Lower lobe of right lung (tissue), 2 donors: ENCODE data around the gene FHIT. TPM values are rescaled to one million over a fixed set of nuclear protein-coding genes. Genes with fewer than 3 reads are reported as not detected.

Source experiments
- ATAC-seq, 2 donors: fragments of 200-7000 bp; cut with Tn5 transposase; one replicate each; pipeline ENCODE4 v1.9.1; 2020 to 2022; ENCODE audit warnings: mild to moderate bottlenecking in 2 of 2, moderate library complexity in 2 of 2
- DNase-seq: peaks from one replicate; pipeline ENCODE4 v3.0.0-alpha.2; 2020
- H3K27ac ChIP-seq: fragments of 200-600 bp; one replicate; pipeline ENCODE4 v1.8.0; 2022
- H3K27me3 ChIP-seq: fragments of 200-600 bp; one replicate; pipeline ENCODE4 v1.8.0; 2022; ENCODE audit warnings: low read depth
- H3K36me3 ChIP-seq: fragments of 200-600 bp; one replicate; pipeline ENCODE4 v1.8.0; 2022; ENCODE audit warnings: mild to moderate bottlenecking
- H3K4me1 ChIP-seq: fragments of 200-600 bp; one replicate; pipeline ENCODE4 v1.8.0; 2022
- H3K4me3 ChIP-seq: fragments of 200-600 bp; one replicate; pipeline ENCODE4 v1.8.0; 2022; ENCODE audit warnings: mild to moderate bottlenecking
- H3K9me3 ChIP-seq: fragments of 200-600 bp; one replicate; pipeline ENCODE4 v1.8.0; 2022
- intact Hi-C: fragments of 100-400 bp; cut with DNase I; formaldehyde crosslinking; loops from one replicate; pipeline ENCODE4 v1.11.0; 2022
- total RNA-seq: library from RNA; stranded (reverse); fragmentation: NEBNext Ultra II Directional; extraction: Animal tissue kit (Norgen Biotek cat#: 25700); gene quantifications from one replicate; pipeline ENCODE4 v1.2.1, GENCODE V29; 2021
- TF ChIP-seq, protein P1 (sequence below): fragments of 200-600 bp; IDR thresholded peaks from one replicate; pipeline ENCODE4 v1.8.0; 2022; ENCODE audit warnings: antibody characterized with exemption, mild to moderate bottlenecking
- donor health status: DM: no; HTN: yes; CAD: no; lungs with severe emphysema.

FHIT gene
- total RNA-seq, 1 donor from 2014 or later, result 10.3 TPM

DNA sequence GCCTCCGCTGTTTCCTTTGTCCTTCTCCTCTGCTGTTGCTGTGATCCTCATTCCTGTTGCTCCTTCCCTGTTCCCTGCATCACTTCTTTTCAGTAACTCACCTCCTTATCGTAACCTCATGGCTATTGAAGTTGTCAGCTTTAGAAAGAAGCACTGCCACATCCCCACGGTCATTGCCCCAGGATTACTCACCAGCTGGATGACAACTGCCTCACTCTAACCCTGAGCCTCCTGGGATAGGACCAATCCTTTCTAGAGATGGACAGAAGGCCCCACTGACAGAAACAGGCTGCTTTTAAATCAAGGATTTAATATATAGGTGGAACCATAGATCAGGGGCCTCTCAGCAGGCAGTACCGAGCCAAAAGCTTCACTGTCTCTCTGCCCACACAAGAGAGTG lies 4.1 kb downstream of the FHIT start:
- Histone ChIP-seq H3K4me3 (no peak overlapping the region), H3K4me1 (peaks cover 14% of the 10 kb centered on the region), H3K36me3 (no peaks in the 10 kb centered on the region), H3K27ac (no peak overlapping the region), H3K27me3 (no peaks in the 10 kb centered on the region), H3K9me3 (no peaks in the 10 kb centered on the region)
- ATAC-seq, result no peak
- intact Hi-C loops, result no loop called here
- no peak for DNase-seq
- TF ChIP-seq, protein P1, sequence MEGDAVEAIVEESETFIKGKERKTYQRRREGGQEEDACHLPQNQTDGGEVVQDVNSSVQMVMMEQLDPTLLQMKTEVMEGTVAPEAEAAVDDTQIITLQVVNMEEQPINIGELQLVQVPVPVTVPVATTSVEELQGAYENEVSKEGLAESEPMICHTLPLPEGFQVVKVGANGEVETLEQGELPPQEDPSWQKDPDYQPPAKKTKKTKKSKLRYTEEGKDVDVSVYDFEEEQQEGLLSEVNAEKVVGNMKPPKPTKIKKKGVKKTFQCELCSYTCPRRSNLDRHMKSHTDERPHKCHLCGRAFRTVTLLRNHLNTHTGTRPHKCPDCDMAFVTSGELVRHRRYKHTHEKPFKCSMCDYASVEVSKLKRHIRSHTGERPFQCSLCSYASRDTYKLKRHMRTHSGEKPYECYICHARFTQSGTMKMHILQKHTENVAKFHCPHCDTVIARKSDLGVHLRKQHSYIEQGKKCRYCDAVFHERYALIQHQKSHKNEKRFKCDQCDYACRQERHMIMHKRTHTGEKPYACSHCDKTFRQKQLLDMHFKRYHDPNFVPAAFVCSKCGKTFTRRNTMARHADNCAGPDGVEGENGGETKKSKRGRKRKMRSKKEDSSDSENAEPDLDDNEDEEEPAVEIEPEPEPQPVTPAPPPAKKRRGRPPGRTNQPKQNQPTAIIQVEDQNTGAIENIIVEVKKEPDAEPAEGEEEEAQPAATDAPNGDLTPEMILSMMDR, result no peak

- H3K4me3 ChIP-seq, result no peak overlapping the region
- intact Hi-C loops, result no loop called here
- no peak for DNase-seq
- TF ChIP-seq, protein P1, result no peak
- H3K9me3 ChIP-seq, result no peaks in the 10 kb centered on the region
- no peak overlapping the region for H3K27ac ChIP-seq
- no peak for ATAC-seq
- peaks cover 8% of the 10 kb centered on the region for H3K4me1 ChIP-seq
- H3K36me3 ChIP-seq, result no peaks in the 10 kb centered on the region
- H3K27me3 ChIP-seq, result no peaks in the 10 kb centered on the region
Observed at GRCh38 chr3:61239871-61240270, 11.4 kb downstream of the FHIT start.

GRCh38 chr3:61237858-61238257 lies 13.4 kb downstream of the FHIT start:
- intact Hi-C loops, result no loop called here
- H3K9me3 ChIP-seq, result no peaks in the 10 kb centered on the region
- no peaks in the 10 kb centered on the region for H3K36me3 ChIP-seq
- TF ChIP-seq, protein P1, result no peak
- ATAC-seq (no peak), DNase-seq (no peak)
- no peak overlapping the region for H3K4me3 ChIP-seq
- H3K27ac ChIP-seq, result no peak overlapping the region
- H3K4me1 ChIP-seq, result peaks cover 8% of the 10 kb centered on the region
- no peaks in the 10 kb centered on the region for H3K27me3 ChIP-seq

- TF ChIP-seq, protein P1, result no peak
- H3K27me3 ChIP-seq, result no peaks in the 10 kb centered on the region
Observed at GRCh38 chr3:61236556-61236955, 14.7 kb downstream of the FHIT start.

DNA sequence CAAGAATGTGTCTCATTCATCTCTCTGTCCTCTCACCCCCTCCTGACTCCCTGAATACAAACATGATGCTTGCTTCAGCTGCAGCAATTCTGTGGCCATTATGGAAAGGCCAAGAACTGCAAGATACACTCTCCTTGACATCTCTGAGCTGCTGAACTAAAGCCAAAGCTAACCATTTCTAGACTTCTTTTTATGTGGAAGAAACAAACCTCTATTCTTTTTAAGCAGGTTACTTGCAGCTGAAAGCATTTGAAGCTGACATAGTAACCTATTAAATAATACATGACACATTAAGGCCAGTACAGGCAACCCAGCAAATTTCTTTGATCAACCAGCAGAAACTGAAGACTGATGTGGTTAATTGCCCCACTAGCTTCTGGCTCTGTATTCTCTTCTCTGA lies 17.5 kb downstream of the FHIT start:
- TF ChIP-seq, protein P1, result no peak

More at GRCh38 chr3:61236556-61236955, 14.7 kb downstream of the FHIT start:
- Histone ChIP-seq H3K4me1 (peaks cover 8% of the 10 kb centered on the region), H3K27ac (no peak overlapping the region), H3K9me3 (no peaks in the 10 kb centered on the region), H3K36me3 (no peaks in the 10 kb centered on the region), H3K4me3 (no peak overlapping the region)
- no peak for DNase-seq
- intact Hi-C loops, result no loop called here
- ATAC-seq, result no peak

DNA sequence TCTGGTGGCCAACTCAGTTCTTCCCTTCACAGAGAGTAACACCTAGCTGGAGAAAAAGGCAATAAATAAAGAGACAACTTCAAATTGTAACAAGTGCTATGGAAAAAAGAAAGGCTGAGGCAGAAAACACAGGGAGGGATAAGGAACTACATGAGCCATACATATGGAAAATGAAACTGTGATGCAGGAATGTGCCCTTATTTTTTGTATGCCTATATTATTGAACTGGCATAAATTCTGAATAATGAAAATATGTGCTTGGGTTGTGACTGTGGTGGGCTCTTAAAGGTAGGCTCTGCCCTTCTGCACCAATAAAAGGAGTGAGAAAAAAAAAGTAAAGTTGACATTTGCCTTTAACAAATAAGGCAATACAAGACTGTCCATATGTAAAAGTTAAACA lies 19.6 kb downstream of the FHIT start:
- no peak overlapping the region for H3K4me3 ChIP-seq

More for the DNA sequence above, 17.5 kb downstream of the FHIT start:
- ATAC-seq (no peak), DNase-seq (no peak)
- no peaks in the 10 kb centered on the region for H3K36me3 ChIP-seq
- no peak overlapping the region for H3K27ac ChIP-seq
- H3K9me3 ChIP-seq, result no peaks in the 10 kb centered on the region
- intact Hi-C loops, result no loop called here
- no peaks in the 10 kb centered on the region for H3K4me1 ChIP-seq
- no peak overlapping the region for H3K4me3 ChIP-seq
- no peaks in the 10 kb centered on the region for H3K27me3 ChIP-seq

More for the DNA sequence above, 19.6 kb downstream of the FHIT start:
- no peaks in the 10 kb centered on the region for H3K36me3 ChIP-seq
- H3K4me1 ChIP-seq, result no peaks in the 10 kb centered on the region
- DNase-seq (no peak), ATAC-seq (no peak)
- TF ChIP-seq, protein P1, result no peak
- no peak overlapping the region for H3K27ac ChIP-seq
- intact Hi-C loops, result no loop called here
- no peaks in the 10 kb centered on the region for H3K9me3 ChIP-seq
- H3K27me3 ChIP-seq, result no peaks in the 10 kb centered on the region
